ENCODE measurements around the gene OR51B4.
"Not testable (repeated sequence)": the region's sequence is repeated elsewhere in the genome, so short reads cannot be mapped to it uniquely, and the experiment has no call there.

The OR51B4 gene

DNA sequence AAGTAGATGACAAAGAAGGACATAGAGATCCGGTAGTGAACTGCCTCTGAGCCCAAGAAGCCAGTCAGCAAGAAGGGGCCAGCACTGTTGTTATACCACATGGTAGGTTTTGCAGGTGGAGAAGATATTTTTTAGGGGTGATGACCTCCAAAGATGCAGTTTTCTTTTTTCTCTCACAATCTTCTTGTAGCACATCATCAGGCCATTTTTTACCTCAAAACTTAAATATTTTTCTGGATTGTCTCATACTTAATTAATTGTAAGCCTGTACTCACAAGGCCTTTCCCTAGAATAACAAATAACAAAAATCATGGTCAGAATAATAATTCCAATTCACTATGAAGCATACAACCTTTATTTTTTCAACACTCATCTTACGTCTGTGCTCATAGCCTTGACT is at the start of gene OR51B4:
Gene OR51B4 (minus strand): TSS at position 101 of the 400 bp plus-strand sequence. CDS start 0 bp downstream, at position 101.
- no peak for DNase-seq (ENCODE audit: low spot score)

GRCh38 chr11:5351208-5351607 is 49.5 kb upstream of the OR51B4 start, which contains the start of gene OR51B6:
Gene OR51B6, plus strand, starts transcription at chr11:5351508. Its CDS starts 0 bp downstream, at chr11:5351508.
- no peak for DNase-seq (ENCODE audit: low spot score)

- DNase-seq (ENCODE audit: low spot score), result no peak
Measured at GRCh38 chr11:5349550-5349949, 47.8 kb upstream of the OR51B4 start.

DNA sequence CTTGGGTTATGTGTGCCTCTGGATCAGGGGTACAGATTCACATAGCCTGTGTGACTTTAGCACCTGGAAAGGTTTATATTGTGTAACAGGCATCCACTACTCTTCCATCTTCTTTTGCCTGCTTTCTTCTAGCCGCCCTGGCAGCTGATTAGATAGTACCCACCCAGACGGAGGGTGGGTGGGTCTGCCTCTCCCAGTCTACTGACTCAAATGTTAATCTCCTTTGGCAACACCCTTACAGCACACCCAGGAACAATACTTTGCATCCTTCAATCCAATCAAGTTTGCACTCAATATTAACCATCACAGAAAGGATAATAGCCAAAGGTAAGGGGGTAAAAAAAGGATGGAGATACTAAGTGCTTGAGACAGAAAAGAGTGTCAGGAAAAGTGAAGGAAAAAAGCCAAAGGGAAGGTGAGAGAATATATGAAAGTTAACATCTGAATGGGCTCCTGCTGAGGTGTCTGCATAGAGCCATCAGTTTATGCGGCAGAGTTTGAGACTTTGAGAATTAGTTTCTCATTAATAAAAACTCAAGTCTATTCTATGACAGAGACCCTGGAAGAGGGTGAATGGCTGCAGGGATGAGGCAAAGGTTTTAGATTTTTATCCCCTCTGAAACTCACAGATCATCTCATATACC is 46.9 kb upstream of the OR51B4 start:
- DNase-seq (ENCODE audit: low spot score), result no peak

DNA sequence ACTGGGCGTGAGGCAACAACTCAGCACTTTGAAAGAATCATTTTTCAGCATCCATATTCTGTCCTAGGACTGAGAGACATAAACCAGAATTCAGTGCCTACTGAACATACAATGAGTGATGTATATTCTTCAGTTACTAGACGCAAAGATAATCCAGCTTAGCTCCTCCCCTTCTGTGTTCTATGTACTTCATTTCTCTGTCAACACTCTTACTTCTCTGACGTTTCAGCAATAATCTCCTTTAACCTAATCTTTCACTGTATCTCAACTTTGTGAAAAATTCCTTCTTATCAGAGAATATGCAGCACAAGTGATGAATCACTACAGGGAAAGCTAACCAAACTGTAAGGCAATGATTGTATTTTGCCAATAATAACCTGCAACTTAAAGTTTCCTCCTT is 44.1 kb upstream of the OR51B4 start:
- DNase-seq (ENCODE audit: low spot score), result no peak

DNA sequence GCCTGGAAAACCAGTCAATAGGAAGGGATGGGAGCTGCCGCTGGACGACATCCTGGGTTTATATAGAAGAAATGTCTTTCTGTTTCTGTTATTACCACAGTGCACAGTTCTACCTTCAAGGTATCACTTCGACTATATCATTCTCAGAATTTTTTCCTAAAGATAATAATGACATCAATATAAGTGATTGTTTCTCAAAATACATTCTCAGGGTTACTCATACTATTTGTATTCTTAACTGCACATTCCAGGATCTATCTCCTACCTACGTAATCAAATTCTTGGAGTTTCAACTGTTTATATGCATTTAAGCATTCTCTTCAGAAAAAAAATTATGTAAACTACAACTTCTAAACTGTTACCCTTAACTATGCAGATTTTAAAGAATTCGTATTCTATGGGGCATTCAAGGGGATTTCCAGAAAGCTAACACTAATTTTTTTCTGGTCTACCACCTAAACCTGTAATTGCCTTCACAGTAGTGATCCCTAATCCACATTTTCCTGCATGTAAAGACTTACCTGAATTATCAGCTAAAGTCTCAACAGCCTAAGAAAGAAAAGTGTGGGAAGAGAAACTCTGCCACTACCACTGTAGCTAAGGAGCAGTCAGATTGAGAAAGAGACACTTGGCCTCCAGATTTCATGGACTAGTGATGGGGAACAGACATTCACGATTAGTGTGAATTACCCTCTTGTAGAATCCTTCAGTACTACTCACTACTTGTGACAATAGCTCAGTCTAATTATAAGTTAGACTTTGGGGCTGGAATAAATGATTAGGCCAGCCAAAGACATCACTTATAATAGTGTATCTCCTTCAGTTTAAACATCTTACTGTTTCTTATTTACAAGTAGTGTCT is 42.0 kb upstream of the OR51B4 start, which contains the start of gene OR51B5:
Gene OR51B5 (minus strand): TSS at position 51 of the 862 bp plus-strand sequence. CDS start 0 bp downstream, at position 51.
- DNase-seq (ENCODE audit: low spot score), result no peak

DNA sequence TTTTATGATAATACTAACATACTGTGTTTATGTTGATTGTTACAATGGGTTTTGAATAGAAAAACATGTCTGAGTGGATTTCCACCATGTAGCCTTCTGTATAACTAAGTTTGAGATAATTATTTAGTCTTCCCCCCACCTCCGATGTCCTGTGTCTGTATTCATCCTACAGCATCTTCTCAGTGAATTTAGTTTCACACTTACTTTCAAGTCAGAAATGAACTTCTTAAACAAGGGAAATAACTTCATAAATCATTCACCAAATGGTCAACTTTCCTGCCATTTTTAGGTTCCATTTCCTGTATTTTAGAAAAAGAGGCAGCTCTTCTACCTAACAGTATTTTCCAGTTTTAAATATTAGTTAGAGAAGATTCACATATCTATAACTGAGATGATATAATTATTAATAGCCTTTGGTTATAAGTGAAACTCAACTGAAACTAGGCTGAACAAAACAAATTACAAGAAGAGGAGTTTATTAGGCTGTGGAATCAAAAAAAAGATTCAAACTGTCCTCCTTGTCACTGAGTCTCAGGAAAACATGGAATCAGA is 38.1 kb upstream of the OR51B4 start:
- no peak for DNase-seq (ENCODE audit: low spot score)

GRCh38 chr11:5337253-5337652 is 35.5 kb upstream of the OR51B4 start:
- DNase-seq (ENCODE audit: low spot score), result not testable (repeated sequence)

DNA sequence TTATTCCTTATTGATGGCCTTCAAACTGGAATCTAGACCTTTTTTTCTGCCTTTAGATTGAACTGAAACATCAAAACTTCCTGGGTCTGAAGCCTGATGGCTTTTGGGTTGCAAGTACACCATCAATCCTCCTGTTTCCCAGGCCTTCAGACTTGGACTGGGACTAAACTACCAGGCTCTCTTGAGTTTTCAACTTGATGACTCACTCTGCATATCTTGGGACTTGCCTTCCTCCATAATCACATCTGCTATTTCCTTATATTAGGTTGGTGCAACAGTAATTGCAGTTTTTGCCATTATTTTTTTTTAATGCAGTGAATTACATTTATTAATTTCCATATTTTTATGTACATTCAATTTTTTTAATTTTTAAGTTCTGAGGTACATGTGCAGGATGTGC is 34.6 kb upstream of the OR51B4 start:
- DNase-seq (ENCODE audit: low spot score), result no peak

DNA sequence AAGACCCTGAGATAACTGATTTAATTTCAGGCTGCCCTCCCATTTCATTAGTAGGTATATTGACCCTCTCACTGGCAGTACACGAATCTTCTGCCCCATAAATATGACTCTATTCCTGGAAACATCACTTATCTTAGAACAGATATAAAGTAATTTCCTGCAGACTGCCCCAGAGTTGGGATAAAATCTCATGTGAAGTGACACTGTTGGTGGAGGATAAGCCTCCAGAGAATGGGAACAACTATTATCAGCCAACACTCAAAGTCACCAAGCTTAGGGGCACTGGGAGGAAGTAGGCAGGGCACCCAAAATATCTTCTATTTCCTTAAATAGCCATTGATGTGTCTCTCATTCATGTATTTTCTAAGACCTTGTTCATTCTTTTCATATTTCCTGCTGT is 33.4 kb upstream of the OR51B4 start:
- DNase-seq (ENCODE audit: low spot score), result no peak

- DNase-seq (ENCODE audit: low spot score), result no peak
Measured at GRCh38 chr11:5324197-5324596, 22.5 kb upstream of the OR51B4 start, which contains the start of gene OR51B2. Gene OR51B2, minus strand, starts transcription at chr11:5324297. Its CDS starts 0 bp downstream, at chr11:5324297.

- no peak for DNase-seq (ENCODE audit: low spot score)
Measured at GRCh38 chr11:5317292-5317691, 15.5 kb upstream of the OR51B4 start.

DNA sequence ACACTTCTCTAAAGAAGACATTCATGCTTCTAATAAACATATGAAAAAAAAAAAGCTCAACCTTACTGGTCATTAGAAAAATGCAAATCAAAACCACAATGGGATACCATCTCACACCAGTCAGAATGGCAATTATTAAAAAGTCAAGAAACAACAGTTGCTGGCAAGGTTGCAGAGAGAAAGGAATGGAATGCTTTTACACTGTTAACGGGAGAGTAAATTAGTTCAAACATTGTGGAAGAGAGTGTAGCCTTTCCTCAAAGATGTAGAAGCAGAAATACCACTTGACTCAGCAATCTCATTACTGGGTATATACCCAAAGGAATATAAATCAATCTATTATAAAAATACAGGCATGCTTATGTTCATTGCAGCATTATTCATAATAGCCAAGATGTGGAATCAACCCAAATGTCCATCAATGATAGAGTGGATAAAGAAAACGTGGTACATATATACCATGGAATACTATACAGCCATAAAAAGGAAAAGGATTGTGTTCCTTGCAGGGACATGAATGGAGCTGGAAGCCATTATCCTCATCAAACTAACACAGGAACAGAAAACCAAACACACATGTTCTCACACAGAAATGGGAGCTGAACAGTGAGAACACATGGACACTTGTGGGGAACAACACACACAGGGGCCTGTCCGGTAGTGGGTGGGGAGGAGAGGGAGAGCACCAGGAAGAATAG is 11.7 kb upstream of the OR51B4 start:
- DNase-seq (ENCODE audit: low spot score), result not testable (repeated sequence)

- DNase-seq (ENCODE audit: low spot score), result no peak
Measured at GRCh38 chr11:5310423-5310822, 8.7 kb upstream of the OR51B4 start.

GRCh38 chr11:5307256-5308019 is 5.7 kb upstream of the OR51B4 start:
- DNase-seq (ENCODE audit: low spot score), result no peak

GRCh38 chr11:5304046-5304445 is 2.3 kb upstream of the OR51B4 start:
- DNase-seq (ENCODE audit: low spot score), result no peak

- DNase-seq (ENCODE audit: low spot score), result no peak
Measured at GRCh38 chr11:5303626-5304025, 1.9 kb upstream of the OR51B4 start.

GRCh38 chr11:5300251-5300650 is 1.5 kb downstream of the OR51B4 start:
- no peak for DNase-seq (ENCODE audit: low spot score)

DNA sequence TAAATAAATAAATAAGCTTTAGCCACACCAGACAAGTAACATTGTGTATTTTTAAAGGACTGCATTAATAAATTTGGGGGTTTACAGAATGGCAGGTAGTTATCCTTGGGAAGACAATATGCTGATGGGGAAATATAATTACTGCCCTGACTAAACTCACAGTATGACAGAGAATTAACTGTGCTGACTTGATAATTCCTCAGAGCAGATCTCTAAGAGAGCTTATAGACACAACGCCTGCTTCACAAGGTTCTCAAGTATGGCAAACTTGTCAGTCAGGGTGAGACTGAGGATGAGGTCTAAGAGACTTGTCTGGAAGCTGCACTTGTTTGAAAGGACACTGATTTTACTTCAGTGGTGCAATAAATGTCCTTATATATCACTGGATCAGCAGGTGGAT is 3.3 kb downstream of the OR51B4 start:
- DNase-seq (ENCODE audit: low spot score), result no peak

DNA sequence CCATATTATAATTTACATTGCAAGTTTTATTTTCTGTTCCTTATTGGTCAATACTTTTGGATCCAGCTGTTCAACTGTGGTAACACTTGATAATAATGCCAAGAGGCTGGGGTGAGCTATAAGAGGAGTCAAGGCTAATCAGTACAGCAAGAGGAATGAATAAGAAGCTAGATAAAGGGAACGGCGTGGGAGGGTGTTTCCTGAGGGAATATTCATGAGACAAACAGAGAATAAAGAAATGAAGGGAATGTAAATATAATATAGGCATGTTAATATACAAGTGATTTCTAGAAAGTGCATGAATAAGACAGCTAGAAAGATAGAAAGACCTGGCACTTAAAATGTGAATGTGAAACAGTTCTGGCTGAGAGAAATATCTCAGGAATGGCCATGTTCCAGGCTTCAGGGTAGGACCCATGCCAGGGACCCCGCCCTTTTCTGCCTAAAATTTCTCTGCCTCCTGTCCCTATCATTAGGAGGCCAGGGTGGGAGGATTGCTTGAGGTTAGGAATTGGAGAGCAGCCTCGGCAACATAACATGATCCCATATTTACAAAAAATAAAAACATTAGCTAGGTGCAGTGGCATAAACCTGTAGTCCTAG is 3.9 kb downstream of the OR51B4 start:
- no peak for DNase-seq (ENCODE audit: low spot score)
